Gastrocnemius medialis (tissue), 4 donors: ENCODE results near the gene RIMBP2.

Experiments used
- CTCF ChIP-seq, 5 experiments: fragments of 450-650 bp in 3 of 5; fragments of 200-600 bp in 2 of 5; sonication (generic) in 2 of 5; IDR thresholded peaks in 4 of 5; conservative IDR thresholded peaks in 1 of 5; 1 replicate in 4 of 5; 2 replicates in 1 of 5; pipeline ENCODE4 v1.5.1; 2016 to 2019; ENCODE audit warnings: antibody characterized with exemption in 5 of 5, mild to moderate bottlenecking in 3 of 5, moderate library complexity in 3 of 5
- POLR2A ChIP-seq, 2 donors: fragments of 450-650 bp; IDR thresholded peaks; one replicate each; pipeline ENCODE4 v1.6.1; 2017; ENCODE audit warnings: antibody characterized with exemption in 2 of 2, mild to moderate bottlenecking in 2 of 2, moderate library complexity in 2 of 2

- TF ChIP-seq CTCF (IDR thresholded peaks at IDR 0.05 in 4 of 5, conservative IDR thresholded peaks at IDR 0.05 in 1 of 5) (no peak), POLR2A (IDR thresholded peaks at IDR 0.05) (no peak)
Observed at GRCh38 chr12:130592641-130593040, 123.5 kb downstream of the RIMBP2 start.
